Measurements from ENCODE around the gene ANKRD34C.

The ANKRD34C gene

GRCh38 chr15:79308874-79309273 lies 26.4 kb downstream of the ANKRD34C start:
- H3K4me3 ChIP-seq (ENCODE audit: control insufficient read depth, low read depth, low read length) = no peak overlapping the region
- TF ChIP-seq, protein P1, sequence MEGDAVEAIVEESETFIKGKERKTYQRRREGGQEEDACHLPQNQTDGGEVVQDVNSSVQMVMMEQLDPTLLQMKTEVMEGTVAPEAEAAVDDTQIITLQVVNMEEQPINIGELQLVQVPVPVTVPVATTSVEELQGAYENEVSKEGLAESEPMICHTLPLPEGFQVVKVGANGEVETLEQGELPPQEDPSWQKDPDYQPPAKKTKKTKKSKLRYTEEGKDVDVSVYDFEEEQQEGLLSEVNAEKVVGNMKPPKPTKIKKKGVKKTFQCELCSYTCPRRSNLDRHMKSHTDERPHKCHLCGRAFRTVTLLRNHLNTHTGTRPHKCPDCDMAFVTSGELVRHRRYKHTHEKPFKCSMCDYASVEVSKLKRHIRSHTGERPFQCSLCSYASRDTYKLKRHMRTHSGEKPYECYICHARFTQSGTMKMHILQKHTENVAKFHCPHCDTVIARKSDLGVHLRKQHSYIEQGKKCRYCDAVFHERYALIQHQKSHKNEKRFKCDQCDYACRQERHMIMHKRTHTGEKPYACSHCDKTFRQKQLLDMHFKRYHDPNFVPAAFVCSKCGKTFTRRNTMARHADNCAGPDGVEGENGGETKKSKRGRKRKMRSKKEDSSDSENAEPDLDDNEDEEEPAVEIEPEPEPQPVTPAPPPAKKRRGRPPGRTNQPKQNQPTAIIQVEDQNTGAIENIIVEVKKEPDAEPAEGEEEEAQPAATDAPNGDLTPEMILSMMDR (IDR thresholded peaks at IDR 0.05; ENCODE audit: control insufficient read depth, insufficient read depth, low read depth, low read length, missing control alignments) = no peak
- DNase-seq (ENCODE audit: low read depth) = no peak

GRCh38 chr15:79310612-79310984 lies 28.1 kb downstream of the ANKRD34C start:
- H3K4me3 ChIP-seq (ENCODE audit: control insufficient read depth, low read depth, low read length) = peak overlapping the region; percentile 94
- TF ChIP-seq, protein P1 (IDR thresholded peaks at IDR 0.05; ENCODE audit: control insufficient read depth, insufficient read depth, low read depth, low read length, missing control alignments) = no peak
- DNase-seq (ENCODE audit: low read depth) = no peak

GRCh38 chr15:79310985-79311900 lies 28.7 kb downstream of the ANKRD34C start, which contains the start of gene TMED3:
Gene TMED3, plus strand, starts transcription at chr15:79311112. Its CDS starts 138 bp downstream, at chr15:79311250.
- DNase-seq (ENCODE audit: low read depth) = peak; percentile 48
- TF ChIP-seq, protein P1 (IDR thresholded peaks at IDR 0.05; ENCODE audit: control insufficient read depth, insufficient read depth, low read depth, low read length, missing control alignments) = no peak
- H3K4me3 ChIP-seq (ENCODE audit: control insufficient read depth, low read depth, low read length) = peak within 1 kb of the TSS; percentile 94

DNA sequence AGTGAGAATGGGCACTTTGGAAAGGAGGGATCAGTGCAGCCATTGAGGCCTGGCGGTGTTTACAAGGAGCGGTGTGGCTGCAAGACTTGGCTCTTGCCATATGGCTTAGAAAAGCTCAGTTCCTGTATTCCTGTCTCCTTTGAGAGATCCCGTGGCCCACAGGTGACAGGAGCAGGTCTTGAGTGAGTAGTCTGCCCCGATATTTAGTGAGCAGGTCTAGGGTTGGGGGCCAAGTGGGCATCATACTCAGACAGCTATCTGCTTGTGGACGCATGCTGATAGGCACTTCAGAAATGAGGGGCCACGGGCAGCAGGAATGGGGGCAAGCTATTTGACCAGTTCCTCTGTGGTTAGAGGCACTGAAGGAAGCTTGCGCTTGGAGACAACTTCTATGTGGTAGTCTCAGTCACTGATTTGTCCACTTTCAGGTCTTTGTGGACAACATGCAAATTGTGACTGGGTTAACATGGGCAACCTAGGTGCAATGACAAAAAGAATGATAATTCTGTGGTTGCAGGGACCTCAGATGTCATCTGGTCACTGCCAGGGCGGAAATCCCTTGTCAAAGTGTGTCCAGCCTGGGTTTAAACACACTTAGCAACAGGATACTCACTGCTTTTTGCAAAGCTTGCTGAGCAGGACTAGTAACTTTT lies 29.5 kb downstream of the ANKRD34C start:
- TF ChIP-seq, protein P1 (IDR thresholded peaks at IDR 0.05; ENCODE audit: control insufficient read depth, insufficient read depth, low read depth, low read length, missing control alignments) = no peak
- DNase-seq (ENCODE audit: low read depth) = no peak
- peak overlapping the region; percentile 94 for H3K4me3 ChIP-seq (ENCODE audit: control insufficient read depth, low read depth, low read length)

DNA sequence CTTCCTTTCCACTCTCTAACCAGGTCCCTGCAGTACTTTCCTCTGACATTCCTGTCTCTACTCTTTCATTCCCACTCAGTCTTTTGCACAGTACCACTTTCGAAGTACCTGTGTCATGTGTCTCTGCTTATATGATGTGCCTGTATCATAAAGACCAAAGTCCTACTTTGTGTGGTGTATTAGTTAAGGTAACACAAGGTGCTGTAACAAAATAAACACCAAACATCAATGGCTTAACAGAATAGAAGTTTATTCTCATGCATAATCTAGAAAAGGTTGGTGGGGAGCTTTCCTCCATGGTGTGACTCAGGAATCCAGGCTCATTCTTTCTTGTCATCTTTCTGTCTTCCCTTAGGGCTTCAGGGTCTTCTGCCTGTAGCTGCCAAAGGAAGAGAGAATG lies 31.7 kb downstream of the ANKRD34C start:
- no peak overlapping the region for H3K4me3 ChIP-seq (ENCODE audit: control insufficient read depth, low read depth, low read length)
- DNase-seq (ENCODE audit: low read depth) = no peak
- TF ChIP-seq, protein P1 (IDR thresholded peaks at IDR 0.05; ENCODE audit: control insufficient read depth, insufficient read depth, low read depth, low read length, missing control alignments) = no peak

GRCh38 chr15:79314811-79315210 lies 32.3 kb downstream of the ANKRD34C start:
- H3K4me3 ChIP-seq (ENCODE audit: control insufficient read depth, low read depth, low read length) = no peak overlapping the region
- DNase-seq (ENCODE audit: low read depth) = no peak
- TF ChIP-seq, protein P1 (IDR thresholded peaks at IDR 0.05; ENCODE audit: control insufficient read depth, insufficient read depth, low read depth, low read length, missing control alignments) = no peak

Measured in AG09309 (cell line).